NCI-H1092 treated with DMSO at 0.1 percent for 48 hours (cell line): ENCODE data around the gene GPR162.

Source experiments
- DNase-seq: peaks from one replicate; lab custom pipeline; 2025; lab: John Stamatoyannopoulos, UW

The GPR162 gene

DNA sequence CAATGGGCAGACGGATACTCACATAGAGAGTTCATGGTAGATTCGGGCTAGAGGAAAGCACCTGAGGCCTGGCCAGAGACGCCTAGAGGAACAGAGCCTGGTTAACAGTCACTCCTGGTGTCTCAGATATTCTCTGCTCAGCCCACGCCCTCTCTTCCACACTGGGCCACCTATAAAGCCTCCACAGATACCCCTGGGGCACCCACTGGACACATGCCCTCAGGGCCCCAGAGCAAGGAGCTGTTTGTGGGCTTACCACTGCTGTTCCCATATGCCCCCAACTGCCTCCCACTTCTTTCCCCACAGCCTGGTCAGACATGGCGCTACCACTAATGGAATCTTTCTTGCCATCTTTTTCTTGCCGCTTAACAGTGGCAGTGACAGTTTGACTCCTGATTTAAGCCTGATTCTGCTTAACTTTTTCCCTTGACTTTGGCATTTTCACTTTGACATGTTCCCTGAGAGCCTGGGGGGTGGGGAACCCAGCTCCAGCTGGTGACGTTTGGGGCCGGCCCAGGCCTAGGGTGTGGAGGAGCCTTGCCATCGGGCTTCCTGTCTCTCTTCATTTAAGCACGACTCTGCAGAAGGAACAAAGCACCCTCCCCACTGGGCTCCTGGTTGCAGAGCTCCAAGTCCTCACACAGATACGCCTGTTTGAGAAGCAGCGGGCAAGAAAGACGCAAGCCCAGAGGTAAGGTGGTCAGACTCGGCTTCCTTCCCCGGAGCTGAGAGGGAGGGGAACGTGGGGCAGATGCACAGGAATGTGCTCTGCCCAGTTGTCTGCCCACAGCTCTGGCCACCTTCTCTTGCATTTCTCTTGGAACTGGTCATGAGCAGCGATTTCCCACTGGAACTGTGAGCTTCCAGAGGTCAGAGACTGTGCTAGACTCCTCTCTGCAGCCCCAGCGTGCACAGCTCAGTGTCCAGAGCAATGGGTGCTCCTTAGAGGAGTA, 32.4 kb upstream of the GPR162 start, which contains the start of gene CD4:
Gene CD4 (plus strand): TSS at position 557 of the 953 bp plus-strand sequence. CDS start 10,611 bp downstream, outside the sequence.
- no peak for DNase-seq

DNA sequence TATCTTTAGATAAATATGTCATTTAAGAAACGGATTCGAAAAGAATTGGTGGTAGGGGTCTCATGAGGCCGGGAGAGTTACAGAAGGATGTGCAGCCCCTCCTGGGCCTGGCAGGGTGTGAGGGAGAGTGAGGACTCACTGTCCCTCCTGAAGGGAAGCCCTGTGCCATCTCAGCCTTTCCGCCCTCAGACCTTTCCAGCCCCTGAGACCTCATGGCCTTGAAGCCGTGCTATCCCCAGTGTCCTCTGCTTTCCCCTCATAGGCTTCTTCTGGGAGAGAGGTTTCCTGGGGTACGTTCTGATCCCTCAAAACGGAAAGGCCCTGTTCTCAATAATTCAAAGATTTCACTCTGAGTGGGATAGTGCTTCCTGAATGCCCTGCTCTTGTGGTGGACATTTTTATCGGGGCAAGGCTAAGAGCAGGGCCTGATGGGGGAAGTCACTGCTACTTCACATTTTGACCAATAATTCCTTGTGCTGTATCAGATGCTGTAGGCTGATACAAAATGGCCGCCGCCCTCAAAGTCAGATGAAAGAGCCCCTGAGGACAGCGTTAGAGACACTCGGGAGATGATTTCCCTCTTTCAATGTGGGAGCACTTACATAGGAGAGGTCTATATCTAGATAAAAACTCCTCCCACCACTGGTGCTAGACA, 31.0 kb upstream of the GPR162 start:
- no peak for DNase-seq

DNA sequence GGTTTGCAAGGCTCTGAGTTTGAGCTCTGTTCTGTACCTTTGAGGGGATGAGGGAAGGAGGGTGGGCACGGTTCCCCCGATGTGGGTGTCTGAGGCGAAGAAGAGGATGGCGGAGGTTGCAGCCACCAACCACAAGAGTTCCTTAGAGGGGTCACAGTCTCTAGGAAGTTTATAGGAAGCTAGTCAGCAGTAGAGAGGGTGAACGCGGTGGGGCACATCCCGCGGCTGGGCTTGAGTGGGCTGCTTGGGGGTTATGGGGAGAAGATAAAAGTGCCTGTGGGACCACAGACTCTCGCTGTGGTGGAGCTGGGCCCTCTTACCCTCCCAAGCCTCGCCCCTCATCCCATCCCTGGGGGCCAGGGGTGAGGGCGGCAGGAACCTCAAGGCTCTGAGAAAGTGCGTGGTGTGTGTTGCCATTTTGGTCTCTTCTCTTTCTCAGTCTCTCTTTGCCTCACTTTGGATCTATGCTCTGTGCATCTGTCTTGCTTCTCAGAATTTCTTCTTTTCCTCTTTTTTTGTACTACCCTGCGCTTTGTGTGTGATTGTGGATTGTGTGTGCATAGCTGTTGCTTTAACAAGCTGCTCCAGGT, 29.6 kb upstream of the GPR162 start:
- no peak for DNase-seq

DNA sequence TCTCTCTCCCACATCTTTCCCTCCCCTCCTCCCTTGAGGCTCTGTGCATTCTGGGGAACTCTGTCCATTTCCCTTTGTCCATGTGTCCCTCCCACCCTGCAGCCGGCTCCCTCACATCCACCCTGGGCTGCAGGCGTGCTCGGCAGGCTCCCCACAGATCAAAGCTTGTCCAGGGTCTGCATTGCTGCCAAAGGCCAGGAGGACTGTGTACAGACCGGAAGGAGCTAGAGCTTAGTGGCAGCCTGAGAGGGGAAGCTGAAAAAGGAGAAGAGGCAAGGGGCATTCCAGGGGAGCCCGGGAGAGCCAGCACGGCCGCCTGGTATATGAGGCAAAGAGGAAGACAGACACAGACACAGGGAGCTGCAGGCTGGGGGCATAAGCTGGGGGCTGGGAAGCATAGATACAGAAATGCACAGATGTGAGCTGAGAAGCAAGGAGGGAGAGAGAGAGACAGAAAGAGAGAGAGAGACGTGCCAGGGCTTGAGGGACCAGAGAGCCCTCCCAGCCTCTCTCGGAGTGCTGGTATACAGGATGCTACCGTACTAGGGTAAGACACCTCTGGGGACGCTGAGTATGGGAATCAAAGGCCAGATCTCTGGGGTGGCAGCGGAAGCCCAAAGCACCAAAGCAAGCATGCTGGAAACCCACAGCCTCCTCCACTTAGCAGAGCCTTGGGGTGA, 29.0 kb upstream of the GPR162 start:
- DNase-seq = no peak

DNA sequence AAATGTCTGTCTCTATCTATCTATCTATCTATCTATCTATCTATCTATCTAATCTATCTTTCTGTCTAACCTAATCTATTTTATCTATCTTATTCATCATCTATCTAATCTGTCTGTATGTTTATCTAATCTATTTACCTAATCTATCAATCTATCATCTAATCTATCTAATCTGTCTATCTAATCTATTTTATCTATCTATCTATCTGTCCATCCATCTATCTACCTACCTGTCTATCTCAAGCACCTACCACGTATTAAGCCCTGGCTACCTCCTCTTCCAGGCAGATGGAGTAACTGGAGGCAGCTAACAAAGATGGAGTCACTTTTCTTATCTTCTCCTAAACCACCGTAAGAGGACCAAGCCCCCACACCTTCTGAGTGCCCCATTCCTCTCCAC, 26.5 kb upstream of the GPR162 start:
- no peak for DNase-seq

DNA sequence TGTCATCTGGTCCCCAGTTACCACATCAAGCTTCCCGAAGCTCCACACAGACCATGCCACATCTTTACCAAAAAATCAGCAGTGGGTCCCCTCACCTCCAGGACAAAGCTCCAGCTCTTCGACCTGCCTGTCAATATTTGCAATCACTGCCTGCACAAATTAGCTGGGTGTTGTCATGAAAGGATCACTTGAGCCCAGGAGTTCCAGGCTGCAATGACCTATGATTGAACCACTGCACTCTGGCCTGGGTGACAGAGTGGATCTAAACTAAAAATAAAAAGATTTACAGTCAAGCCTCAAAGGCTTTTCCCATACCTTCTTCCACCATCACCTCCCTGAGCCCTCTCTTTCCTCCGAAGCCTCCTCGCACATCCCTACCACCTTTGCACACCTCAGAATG, 25.0 kb upstream of the GPR162 start:
- DNase-seq = no peak

DNA sequence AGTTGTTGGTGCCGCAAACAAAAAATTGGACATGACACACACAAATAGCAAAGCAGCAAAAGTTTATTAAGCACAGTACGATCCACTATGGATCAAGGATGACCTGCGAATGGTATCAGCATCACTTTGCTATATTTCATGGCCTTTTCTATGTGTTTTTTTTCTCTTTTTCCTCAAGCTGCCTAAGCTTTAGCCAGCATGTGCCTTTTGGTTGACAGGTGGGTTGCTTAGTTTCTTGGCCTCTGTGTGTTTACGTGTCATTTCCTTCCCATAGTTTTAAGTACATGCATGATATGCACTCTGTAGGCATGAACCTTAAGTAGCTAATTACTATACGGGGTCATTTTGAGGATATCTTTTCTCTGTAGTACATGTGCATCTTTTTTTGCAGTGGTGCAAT, 22.5 kb upstream of the GPR162 start:
- DNase-seq = no peak

DNA sequence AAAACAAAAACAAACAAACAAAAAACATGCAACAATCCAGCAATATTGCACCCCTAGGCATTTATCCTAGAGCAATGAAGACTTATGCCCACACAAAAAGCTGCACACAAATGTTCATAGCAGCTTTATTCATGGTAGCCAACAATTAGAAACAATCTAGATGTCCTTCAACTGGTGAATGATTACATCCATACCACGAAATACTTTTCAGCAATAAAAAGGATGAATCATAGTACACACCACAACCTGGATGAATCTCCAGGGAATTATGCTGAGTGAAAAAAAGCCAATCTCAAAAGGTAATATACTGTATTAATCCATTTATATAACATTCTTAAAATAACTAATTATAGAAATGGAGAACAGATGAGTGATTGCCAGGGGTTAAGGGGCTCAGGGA, 14.5 kb upstream of the GPR162 start:
- no peak for DNase-seq

DNA sequence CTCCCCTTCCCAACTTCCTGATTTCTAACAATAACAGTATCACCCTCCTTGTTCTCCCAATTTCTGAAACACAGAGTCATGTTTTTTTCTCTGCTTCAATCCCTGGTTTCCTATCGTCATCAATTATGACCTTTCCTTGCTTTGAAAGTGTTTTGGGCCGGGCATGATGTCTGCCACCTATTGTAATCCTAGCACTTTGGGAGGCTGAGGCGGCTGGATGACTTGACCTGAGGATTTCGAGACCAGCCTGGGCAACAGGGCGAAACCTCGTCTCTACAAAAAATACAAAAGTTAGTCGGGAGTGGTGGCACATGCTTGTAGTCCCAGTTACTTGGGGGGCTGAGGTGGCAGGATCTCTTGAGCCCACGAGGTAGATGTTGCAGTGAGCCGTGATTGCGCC, 12.6 kb upstream of the GPR162 start:
- no peak for DNase-seq

DNA sequence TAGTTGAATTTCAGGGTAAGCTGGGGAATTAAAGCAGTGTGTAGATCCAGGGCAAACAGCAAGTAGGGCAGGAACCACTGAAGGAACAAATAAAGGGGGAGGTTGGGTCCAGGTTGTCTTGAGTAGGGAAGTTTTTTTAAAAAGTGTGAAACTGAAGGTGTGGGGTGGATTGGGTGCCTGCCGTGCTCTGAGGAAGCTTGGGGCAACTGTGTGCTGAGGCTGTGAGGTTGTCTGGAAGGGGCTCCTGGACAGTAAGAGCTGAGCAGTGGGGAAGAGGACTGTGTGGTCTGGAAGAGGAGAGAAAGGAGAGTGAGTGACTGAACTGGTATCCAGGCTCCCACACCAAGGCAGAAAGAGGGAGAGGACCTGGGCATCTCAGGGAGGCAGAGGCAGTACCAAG, 10.9 kb upstream of the GPR162 start:
- DNase-seq = no peak

DNA sequence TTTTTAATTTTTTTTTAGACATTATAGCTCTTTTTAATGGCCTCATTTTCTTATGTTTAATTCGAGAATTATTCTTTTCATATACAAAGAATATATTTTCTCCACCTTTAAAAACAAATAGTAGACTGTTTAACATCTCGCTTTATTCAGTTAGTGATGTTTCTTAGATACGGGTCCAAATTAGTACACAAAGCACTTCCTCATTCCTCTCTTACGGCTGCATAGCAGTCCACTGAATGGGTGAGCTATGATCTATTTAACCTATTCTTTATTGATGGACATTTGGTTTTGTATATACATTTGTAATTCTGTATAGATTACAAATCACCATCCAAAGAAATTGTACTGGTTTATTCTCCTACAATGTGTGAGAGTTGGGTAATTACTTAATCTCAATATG, 8.3 kb upstream of the GPR162 start:
- no peak for DNase-seq

DNA sequence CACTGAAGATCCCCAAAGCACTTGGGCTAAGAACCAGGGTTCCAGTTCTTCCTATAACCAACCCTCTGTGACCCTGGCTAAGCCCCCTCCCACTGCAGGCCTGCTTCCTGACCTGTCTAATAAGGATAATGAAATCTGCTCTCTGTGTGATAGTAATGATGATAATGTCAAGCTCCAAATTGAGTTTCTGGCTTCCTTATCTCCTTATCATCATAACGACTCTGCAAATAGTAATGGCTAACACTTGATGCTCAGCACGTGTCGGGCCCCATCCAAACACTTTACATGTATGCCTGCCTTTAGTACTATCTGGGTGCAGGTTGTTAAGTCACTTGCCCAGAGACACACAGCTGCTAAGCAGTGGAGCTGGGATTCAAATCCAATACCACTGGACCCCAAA, 5.0 kb upstream of the GPR162 start:
- DNase-seq = no peak

DNA sequence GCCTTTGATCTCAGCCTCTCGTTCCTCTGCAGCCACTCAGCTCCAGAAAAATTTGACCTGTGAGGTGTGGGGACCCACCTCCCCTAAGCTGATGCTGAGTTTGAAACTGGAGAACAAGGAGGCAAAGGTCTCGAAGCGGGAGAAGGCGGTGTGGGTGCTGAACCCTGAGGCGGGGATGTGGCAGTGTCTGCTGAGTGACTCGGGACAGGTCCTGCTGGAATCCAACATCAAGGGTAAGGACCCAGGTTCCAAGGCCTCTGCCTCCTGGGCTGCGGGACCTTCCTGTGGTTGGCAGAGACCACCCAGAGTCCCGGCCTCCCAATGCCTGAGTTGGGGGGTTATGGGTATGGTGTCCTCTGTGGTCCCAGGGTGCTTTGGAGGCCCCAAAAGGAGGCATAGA, 4.5 kb upstream of the GPR162 start:
- no peak for DNase-seq

DNA sequence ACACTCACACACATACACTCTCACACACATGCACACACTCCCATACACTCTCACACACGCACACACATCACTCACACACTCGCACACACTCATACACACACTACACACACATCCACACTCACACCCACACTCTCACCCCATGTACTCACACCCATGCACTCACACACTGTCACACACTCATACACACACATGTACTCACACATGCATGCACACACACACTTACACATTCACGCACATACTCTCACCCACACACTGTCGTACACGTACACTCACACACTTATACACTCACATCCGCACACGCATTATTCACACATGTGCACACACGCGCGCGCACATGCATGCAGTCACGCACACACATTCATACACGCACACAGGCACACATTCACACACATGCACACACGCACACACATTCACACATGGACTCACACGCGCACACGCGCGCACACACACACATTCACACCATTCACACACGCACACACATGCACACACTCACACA, 3.9 kb upstream of the GPR162 start:
- no peak for DNase-seq

DNA sequence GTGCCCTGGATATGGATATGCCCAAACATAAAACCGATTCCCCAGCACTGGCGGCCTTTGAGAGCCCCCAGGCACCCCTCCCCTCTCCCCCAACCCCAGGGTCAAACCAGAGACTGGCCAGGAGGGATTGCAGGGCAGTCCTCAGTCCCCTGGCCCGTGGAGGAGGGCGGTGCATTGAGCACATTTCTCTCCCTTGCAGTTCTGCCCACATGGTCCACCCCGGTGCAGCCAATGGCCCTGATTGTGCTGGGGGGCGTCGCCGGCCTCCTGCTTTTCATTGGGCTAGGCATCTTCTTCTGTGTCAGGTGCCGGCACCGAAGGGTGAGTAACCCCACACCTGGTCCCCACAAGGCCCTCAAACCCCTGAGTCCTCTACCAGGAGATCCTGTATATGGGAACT, 3.4 kb upstream of the GPR162 start:
- no peak for DNase-seq

DNA sequence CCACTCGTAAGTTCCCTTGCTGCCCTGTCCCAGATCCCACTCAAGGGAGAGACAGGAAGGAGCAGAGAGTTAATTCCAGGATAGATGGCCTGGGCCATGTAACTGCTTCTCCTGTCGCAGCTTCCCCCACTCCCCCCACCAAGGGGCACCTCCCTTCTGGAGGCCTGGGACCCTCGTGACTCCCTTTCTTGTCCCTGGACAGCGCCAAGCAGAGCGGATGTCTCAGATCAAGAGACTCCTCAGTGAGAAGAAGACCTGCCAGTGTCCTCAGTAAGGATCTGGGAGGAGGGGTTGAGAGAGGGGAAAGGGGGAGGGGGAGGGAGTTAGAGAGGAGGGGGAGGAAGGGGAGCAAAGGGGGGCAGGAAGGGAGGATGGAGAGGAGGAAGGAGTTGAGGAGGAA, 3.0 kb upstream of the GPR162 start:
- DNase-seq = no peak

DNA sequence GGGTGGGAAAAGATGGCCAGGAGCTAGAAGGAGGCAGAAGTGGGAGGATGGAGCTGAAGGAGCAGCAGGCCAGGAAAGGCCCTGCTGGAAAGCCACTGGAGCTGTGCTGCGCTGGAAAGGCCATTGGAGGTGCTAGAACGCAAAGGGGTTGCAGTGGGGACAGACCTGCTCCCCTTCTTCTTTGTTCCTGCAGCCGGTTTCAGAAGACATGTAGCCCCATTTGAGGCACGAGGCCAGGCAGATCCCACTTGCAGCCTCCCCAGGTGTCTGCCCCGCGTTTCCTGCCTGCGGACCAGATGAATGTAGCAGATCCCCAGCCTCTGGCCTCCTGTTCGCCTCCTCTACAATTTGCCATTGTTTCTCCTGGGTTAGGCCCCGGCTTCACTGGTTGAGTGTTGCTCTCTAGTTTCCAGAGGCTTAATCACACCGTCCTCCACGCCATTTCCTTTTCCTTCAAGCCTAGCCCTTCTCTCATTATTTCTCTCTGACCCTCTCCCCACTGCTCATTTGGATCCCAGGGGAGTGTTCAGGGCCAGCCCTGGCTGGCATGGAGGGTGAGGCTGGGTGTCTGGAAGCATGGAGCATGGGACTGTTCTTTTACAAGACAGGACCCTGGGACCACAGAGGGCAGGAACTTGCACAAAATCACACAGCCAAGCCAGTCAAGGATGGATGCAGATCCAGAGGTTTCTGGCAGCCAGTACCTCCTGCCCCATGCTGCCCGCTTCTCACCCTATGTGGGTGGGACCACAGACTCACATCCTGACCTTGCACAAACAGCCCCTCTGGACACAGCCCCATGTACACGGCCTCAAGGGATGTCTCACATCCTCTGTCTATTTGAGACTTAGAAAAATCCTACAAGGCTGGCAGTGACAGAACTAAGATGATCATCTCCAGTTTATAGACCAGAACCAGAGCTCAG, 2.3 kb upstream of the GPR162 start:
- no peak for DNase-seq

DNA sequence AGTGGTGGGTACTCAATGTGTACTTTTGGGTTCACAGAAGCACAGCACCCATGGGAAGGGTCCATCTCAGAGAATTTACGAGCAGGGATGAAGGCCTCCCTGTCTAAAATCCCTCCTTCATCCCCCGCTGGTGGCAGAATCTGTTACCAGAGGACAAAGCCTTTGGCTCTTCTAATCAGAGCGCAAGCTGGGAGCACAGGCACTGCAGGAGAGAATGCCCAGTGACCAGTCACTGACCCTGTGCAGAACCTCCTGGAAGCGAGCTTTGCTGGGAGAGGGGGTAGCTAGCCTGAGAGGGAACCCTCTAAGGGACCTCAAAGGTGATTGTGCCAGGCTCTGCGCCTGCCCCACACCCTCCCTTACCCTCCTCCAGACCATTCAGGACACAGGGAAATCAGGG, 1.5 kb upstream of the GPR162 start:
- DNase-seq = no peak

DNA sequence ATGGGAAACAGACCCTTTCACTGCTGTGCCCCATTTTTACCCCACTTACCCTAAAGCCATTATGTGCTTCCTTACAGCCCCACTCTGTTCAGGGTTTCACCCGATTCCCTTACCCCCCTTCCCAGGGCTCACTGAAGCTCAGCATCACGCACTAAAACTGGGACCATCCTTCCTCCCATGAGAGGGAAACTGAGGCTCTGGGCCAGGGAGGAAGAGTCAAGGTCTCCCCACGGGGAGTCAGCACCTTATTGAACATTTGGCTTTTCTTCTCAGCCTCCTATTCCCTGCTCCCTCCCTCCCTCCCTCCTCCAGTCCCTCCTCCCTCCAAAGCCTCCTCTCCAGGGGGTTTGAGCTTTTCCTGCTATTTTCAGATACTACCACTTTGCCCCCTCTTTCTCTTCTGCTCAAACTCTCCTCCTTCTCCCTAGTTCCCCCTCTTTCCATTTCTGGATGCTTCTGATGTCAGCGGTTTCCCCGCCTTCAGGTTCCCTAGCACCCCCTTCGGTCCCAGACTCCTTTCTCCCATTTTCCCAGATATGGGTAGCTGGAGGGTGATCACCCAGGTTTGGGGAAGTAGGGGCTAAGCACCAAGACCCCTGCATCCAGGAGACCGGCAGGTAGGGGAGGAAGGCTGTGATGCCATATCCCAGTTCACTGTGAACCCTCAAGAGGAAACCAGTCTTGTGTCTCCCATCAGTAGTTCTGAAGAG, 960 bp downstream of the GPR162 start:
- DNase-seq = no peak
